ENCODE data around the gene NDST1.

GRCh38 chr5:150542933-150543445, 35.1 kb downstream of the NDST1 start:
- no peak for TF ChIP-seq CTCF (IDR thresholded peaks at IDR 0.05)
- TF ChIP-seq POLR2AphosphoS5 (IDR thresholded peaks at IDR 0.05) = peak; percentile 96
- TF ChIP-seq POLR2A (IDR thresholded peaks at IDR 0.05) = no peak
- peak in 3 of 4 donors; percentile 15 to 93 (median 56) for TF ChIP-seq EP300 (IDR thresholded peaks at IDR 0.05)
